ENCODE results near the gene RABIF.

DNA sequence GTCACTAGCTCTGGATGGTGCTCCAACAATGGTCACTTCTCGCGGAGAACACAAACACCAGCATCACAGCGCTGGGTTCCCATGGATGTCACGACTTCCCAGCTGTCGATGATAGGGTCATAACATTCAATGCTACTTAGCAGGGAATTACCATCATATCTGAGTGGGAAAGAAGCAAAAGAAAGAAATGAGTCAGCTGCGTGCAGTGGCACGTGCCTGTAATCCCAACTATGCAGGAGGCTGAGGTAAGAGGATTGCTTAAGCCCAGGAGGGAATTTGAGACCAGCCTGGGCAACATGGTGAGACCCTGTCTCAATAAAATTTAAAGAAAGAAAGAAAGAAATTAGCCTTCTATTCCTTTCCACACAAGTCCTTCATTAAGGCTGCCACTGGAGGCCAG lies 3.6 kb upstream of the RABIF start:
- TF ChIP-seq CTCF (IDR thresholded peaks at IDR 0.05), result no peak
- no peak for TF ChIP-seq EZH2 (IDR thresholded peaks at IDR 0.05; ENCODE audit: borderline replicate concordance, insufficient read depth, low read depth, low read length, poor library complexity, severe bottlenecking)

Data from B cell (primary cell).